Hepatocyte (in vitro differentiated cells): ENCODE data around the gene TAF4.
"Not testable (repeated sequence)": the region's sequence is repeated elsewhere in the genome, so short reads cannot be mapped to it uniquely, and the experiment has no call there.

Experiments used
- CTCF ChIP-seq: fragments of 200-600 bp; sonication (generic); IDR thresholded peaks from 2 replicates; pipeline ENCODE4 v1.5.1; 2016; ENCODE audit warnings: antibody characterized with exemption, mild to moderate bottlenecking; ENCODE audit not compliant: poor library complexity
- EZH2 ChIP-seq: fragments of 200-600 bp; sonication (generic); IDR thresholded peaks from 2 replicates; pipeline ENCODE4 v1.6.1; 2016; ENCODE audit warnings: antibody characterized with exemption, mild to moderate bottlenecking, borderline replicate concordance

GRCh38 chr20:61945495-61945894 is 120.2 kb downstream of the TAF4 start:
- not testable (repeated sequence) for TF ChIP-seq EZH2, CTCF
